DND-41 (cell line): ENCODE results near the gene PPFIBP2.

ENCODE experiments used
- EZH2 ChIP-seq: IDR thresholded peaks from 3 replicates; pipeline ENCODE4 v1.6.1; 2012; ENCODE audit warnings: borderline replicate concordance, low read depth, mild to moderate bottlenecking, moderate library complexity, low read length, inconsistent platforms; ENCODE audit not compliant: severe bottlenecking
- TF ChIP-seq, protein P1 (sequence below): IDR thresholded peaks from 2 replicates; pipeline ENCODE4 v1.5.1; 2012; ENCODE audit warnings: borderline replicate concordance, low read length, moderate library complexity, mild to moderate bottlenecking; ENCODE audit not compliant: poor library complexity, severe bottlenecking; ENCODE audit errors: extremely low read depth

DNA sequence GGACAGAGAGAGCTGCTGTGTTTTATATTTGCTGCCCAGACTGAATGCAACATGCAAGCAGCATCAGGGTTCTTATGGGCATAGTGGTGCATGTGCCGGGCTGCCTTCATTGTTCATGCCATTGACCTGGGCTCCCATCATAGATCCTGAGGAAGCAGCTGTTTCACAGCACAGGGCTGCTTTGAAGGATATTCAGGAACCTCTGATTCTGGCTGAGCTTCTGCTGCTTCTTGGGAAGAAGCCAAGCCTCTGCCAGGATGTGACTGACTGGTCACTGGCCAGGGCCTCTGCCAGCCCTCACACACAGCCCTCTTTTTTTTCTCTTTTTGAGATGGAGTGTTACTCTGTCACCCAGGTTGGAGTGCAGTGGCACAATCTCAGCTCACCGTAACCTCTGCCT, 116.2 kb downstream of the PPFIBP2 start:
- no peak for TF ChIP-seq EZH2
- TF ChIP-seq, protein P1, sequence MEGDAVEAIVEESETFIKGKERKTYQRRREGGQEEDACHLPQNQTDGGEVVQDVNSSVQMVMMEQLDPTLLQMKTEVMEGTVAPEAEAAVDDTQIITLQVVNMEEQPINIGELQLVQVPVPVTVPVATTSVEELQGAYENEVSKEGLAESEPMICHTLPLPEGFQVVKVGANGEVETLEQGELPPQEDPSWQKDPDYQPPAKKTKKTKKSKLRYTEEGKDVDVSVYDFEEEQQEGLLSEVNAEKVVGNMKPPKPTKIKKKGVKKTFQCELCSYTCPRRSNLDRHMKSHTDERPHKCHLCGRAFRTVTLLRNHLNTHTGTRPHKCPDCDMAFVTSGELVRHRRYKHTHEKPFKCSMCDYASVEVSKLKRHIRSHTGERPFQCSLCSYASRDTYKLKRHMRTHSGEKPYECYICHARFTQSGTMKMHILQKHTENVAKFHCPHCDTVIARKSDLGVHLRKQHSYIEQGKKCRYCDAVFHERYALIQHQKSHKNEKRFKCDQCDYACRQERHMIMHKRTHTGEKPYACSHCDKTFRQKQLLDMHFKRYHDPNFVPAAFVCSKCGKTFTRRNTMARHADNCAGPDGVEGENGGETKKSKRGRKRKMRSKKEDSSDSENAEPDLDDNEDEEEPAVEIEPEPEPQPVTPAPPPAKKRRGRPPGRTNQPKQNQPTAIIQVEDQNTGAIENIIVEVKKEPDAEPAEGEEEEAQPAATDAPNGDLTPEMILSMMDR: no peak
